Bronchial epithelial cell (primary cell): Measurements from ENCODE around the gene PPP2R5D. TPM values are rescaled to one million over a fixed set of nuclear protein-coding genes. Genes with fewer than 3 reads are reported as not detected.
A peak's percentile ranks its signal among the peaks of the same experiment; 100 is the strongest.
"Not testable (repeated sequence)": the region's sequence is repeated elsewhere in the genome, so short reads cannot be mapped to it uniquely, and the experiment has no call there.

ENCODE experiments used
- DNase-seq: peaks from one replicate; pipeline ENCODE4 v3.0.0-alpha.2; 2010; ENCODE audit warnings: low read depth
- FAIRE-seq: peaks from 2 replicates; lab custom pipeline; 2011; peaks lifted over from hg19 to GRCh38; lab: Jason Lieb, UNC
- H3K27me3 ChIP-seq: 2 replicates; pipeline ENCODE4 v1.5.1; 2011; ENCODE audit warnings: low read length; ENCODE audit not compliant: control insufficient read depth, insufficient read depth
- H3K36me3 ChIP-seq: 2 replicates; pipeline ENCODE4 v1.5.1; 2011; ENCODE audit warnings: low read length; ENCODE audit not compliant: control insufficient read depth, insufficient read depth
- H3K4me3 ChIP-seq: 2 replicates; pipeline ENCODE4 v1.5.1; 2011; ENCODE audit warnings: mild to moderate bottlenecking, low read depth, low read length, control low read depth
- total RNA-seq: library from RNA; depleted of rRNA; stranded (reverse); fragments of >200 nt; gene quantifications from 2 replicates; pipeline ENCODE4 v1.2.1, GENCODE V29; 2014
- TF ChIP-seq, protein P1 (sequence below): IDR thresholded peaks from 2 replicates; pipeline ENCODE4 v1.5.1; 2011; ENCODE audit warnings: mild to moderate bottlenecking, moderate library complexity, low read length, control low read depth, inconsistent platforms; ENCODE audit not compliant: insufficient read depth, severe bottlenecking

Gene PPP2R5D
- total RNA-seq, 1 donor from 2014 or later, result 27.6 TPM

GRCh38 chr6:42988486-42989020 lies 4.2 kb downstream of the PPP2R5D start:
- peaks cover 2% of the 10 kb centered on the region for H3K36me3 ChIP-seq
- H3K4me3 ChIP-seq, result no peak overlapping the region
- TF ChIP-seq, protein P1, sequence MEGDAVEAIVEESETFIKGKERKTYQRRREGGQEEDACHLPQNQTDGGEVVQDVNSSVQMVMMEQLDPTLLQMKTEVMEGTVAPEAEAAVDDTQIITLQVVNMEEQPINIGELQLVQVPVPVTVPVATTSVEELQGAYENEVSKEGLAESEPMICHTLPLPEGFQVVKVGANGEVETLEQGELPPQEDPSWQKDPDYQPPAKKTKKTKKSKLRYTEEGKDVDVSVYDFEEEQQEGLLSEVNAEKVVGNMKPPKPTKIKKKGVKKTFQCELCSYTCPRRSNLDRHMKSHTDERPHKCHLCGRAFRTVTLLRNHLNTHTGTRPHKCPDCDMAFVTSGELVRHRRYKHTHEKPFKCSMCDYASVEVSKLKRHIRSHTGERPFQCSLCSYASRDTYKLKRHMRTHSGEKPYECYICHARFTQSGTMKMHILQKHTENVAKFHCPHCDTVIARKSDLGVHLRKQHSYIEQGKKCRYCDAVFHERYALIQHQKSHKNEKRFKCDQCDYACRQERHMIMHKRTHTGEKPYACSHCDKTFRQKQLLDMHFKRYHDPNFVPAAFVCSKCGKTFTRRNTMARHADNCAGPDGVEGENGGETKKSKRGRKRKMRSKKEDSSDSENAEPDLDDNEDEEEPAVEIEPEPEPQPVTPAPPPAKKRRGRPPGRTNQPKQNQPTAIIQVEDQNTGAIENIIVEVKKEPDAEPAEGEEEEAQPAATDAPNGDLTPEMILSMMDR, result no peak
- H3K27me3 ChIP-seq, result no peaks in the 10 kb centered on the region
- DNase-seq, result peak; percentile 31
- FAIRE-seq, result no peak

DNA sequence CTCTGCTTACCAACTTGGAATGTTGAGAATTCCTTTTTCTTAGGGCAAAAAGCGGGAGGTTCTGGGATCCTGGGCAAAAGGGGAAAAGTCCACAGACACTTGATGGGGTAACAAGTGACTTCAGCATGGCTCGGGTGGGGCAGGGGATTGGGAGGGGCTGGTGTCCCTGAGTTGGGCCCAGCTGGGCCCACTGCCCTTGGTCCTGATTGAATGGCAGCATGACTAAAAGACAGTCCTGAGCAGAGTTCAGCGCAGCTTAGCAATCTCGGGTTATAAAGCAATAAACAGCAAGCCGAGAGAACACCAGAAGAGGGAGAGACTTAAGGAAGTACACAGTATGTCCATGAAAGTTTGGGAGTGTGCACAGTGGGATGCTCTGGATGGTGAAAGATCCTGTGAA lies 5.6 kb downstream of the PPP2R5D start:
- no peak for DNase-seq
- TF ChIP-seq, protein P1, result no peak
- Histone ChIP-seq H3K4me3 (no peak overlapping the region), H3K36me3 (peaks cover 2% of the 10 kb centered on the region), H3K27me3 (no peaks in the 10 kb centered on the region)
- peak; percentile 60 for FAIRE-seq

GRCh38 chr6:42993445-42993844 lies 9.1 kb downstream of the PPP2R5D start:
- peaks cover 2% of the 10 kb centered on the region for H3K36me3 ChIP-seq
- FAIRE-seq (no peak), DNase-seq (no peak)
- H3K4me3 ChIP-seq, result no peak overlapping the region
- TF ChIP-seq, protein P1, result no peak
- H3K27me3 ChIP-seq, result no peaks in the 10 kb centered on the region

- Histone ChIP-seq H3K4me3 (no peak overlapping the region), H3K27me3 (no peaks in the 10 kb centered on the region), H3K36me3 (peaks cover 2% of the 10 kb centered on the region)
- TF ChIP-seq, protein P1, result no peak
- FAIRE-seq (no peak), DNase-seq (no peak)
Measured at GRCh38 chr6:42996513-42996912, 12.1 kb downstream of the PPP2R5D start.

GRCh38 chr6:42998205-42998604 lies 13.8 kb downstream of the PPP2R5D start:
- not testable (repeated sequence) for H3K4me3 ChIP-seq, DNase-seq, FAIRE-seq, H3K36me3 ChIP-seq, H3K27me3 ChIP-seq

DNA sequence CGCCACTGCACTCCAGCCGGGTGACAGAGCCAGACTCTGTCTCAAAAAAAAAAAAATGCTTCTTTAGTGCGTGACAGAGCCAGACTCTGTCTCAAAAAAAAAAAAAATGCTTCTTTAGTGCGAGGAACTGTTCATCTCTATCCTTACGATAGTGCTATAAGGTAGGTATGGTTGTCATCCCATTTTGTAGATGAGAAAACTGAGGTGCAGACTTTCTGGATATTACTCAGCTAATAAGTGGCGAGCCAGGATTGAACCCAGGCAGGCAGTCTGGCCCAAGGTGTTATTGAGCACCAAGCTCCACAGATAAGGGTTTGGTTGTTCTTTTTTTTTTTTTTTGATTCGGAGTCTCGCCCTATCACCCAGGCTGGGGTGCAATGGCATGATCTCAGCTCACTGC lies 17.5 kb downstream of the PPP2R5D start:
- TF ChIP-seq, protein P1, result no peak
- no peak overlapping the region for H3K4me3 ChIP-seq
- no peak for FAIRE-seq
- no peaks in the 10 kb centered on the region for H3K27me3 ChIP-seq
- DNase-seq, result no peak
- peaks cover 6% of the 10 kb centered on the region for H3K36me3 ChIP-seq
